Activated CD4-positive, CD25-positive, alpha-beta regulatory T cell (primary cell): ENCODE results near the gene TGFBR2.

ENCODE experiments used
- DNase-seq, 4 experiments: peaks; one replicate each; lab custom pipeline; 2025; lab: John Stamatoyannopoulos, UW

The TGFBR2 gene

GRCh38 chr3:30720586-30721313, 114.3 kb downstream of the TGFBR2 start:
- no peak for DNase-seq

GRCh38 chr3:30721314-30721634, 114.9 kb downstream of the TGFBR2 start:
- DNase-seq: no peak

- no peak for DNase-seq
Observed at GRCh38 chr3:30723211-30723610, 116.8 kb downstream of the TGFBR2 start.

GRCh38 chr3:30724863-30725262, 118.5 kb downstream of the TGFBR2 start:
- no peak for DNase-seq

GRCh38 chr3:30728143-30728542, 121.7 kb downstream of the TGFBR2 start:
- no peak for DNase-seq

GRCh38 chr3:30729512-30729911, 123.1 kb downstream of the TGFBR2 start:
- no peak for DNase-seq

GRCh38 chr3:30729936-30730335, 123.5 kb downstream of the TGFBR2 start:
- no peak for DNase-seq

- no peak for DNase-seq
Observed at GRCh38 chr3:30730967-30731366, 124.6 kb downstream of the TGFBR2 start.

GRCh38 chr3:30733209-30733608, 126.8 kb downstream of the TGFBR2 start:
- no peak for DNase-seq

GRCh38 chr3:30733696-30734095, 127.3 kb downstream of the TGFBR2 start:
- DNase-seq: no peak

GRCh38 chr3:30737743-30738499, 131.5 kb downstream of the TGFBR2 start:
- DNase-seq: no peak

- DNase-seq: no peak
Observed at GRCh38 chr3:30738605-30739004, 132.2 kb downstream of the TGFBR2 start.

- no peak for DNase-seq
Observed at GRCh38 chr3:30741889-30742288, 135.5 kb downstream of the TGFBR2 start.

- no peak for DNase-seq
Observed at GRCh38 chr3:30742796-30743619, 136.6 kb downstream of the TGFBR2 start.
